Gastrocnemius medialis (tissue), 4 donors: Measurements from ENCODE around the gene METTL23. TPM values are rescaled to one million over a fixed set of nuclear protein-coding genes. Genes with fewer than 3 reads are reported as not detected.

ENCODE experiments used
- ATAC-seq, 2 donors: fragments of 150-250 bp; one replicate each; pipeline ENCODE4 v1.9.1; 2016
- DNase-seq, 2 donors: peaks; one replicate each; pipeline ENCODE4 v3.0.0-alpha.2; 2019
- H3K27ac ChIP-seq, 4 donors: fragments of 200-600 bp; sonication (generic); 1 replicate in 1 of 4; 2 replicates in 3 of 4; pipeline ENCODE4 v1.5.1; 2016 to 2018; ENCODE audit warnings: mild to moderate bottlenecking in 2 of 4, moderate library complexity in 1 of 4
- H3K27me3 ChIP-seq, 3 donors: fragments of 200-600 bp; sonication (generic) in 2 of 3; 1 replicate in 1 of 3; 2 replicates in 2 of 3; pipeline versions ENCODE4 v1.5.1 to v1.6.0; 2016 to 2019; ENCODE audit warnings: mild to moderate bottlenecking in 1 of 3, moderate library complexity in 1 of 3
- H3K36me3 ChIP-seq, 2 donors: fragments of 200-600 bp; sonication (generic) in 1 of 2; one replicate each; pipeline ENCODE4 v1.5.1; 2017 to 2018
- H3K4me1 ChIP-seq, 2 donors: fragments of 200-600 bp; sonication (generic) in 1 of 2; one replicate each; pipeline ENCODE4 v1.5.1; 2016 to 2017; ENCODE audit warnings: mild to moderate bottlenecking in 2 of 2
- H3K4me3 ChIP-seq, 4 donors: fragments of 200-600 bp; sonication (generic) in 3 of 4; 1 replicate in 1 of 4; 2 replicates in 3 of 4; pipeline ENCODE4 v1.5.1; 2016 to 2019; ENCODE audit warnings: mild to moderate bottlenecking in 2 of 4
- H3K9me3 ChIP-seq, 3 donors: fragments of 200-600 bp; sonication (generic) in 2 of 3; 1 replicate in 1 of 3; 2 replicates in 2 of 3; pipeline ENCODE4 v1.5.1; 2016 to 2019
- POLR2A ChIP-seq, 2 donors: fragments of 450-650 bp; IDR thresholded peaks; one replicate each; pipeline ENCODE4 v1.6.1; 2017; ENCODE audit warnings: antibody characterized with exemption in 2 of 2, mild to moderate bottlenecking in 2 of 2, moderate library complexity in 2 of 2
- in situ Hi-C, 4 donors: fragments of 200-750 bp; cut with MboI; loops; one replicate each; pipeline versions ENCODE4 v1.15.0 to v1.8.0; 2017; ENCODE audit warnings: low sequenced_read_pairs in 4 of 4
- intact Hi-C: fragments of 100-400 bp; cut with DNase I; formaldehyde crosslinking; loops from one replicate; pipeline ENCODE4 v1.15.1; 2023; ENCODE audit warnings: low total_unique reads
- microRNA counts, 2 donors: library from miRNA; unstranded; fragments of <30 nt; microRNA quantifications; one replicate each; lab custom pipeline; 2016
- microRNA-seq, 2 donors: library from miRNA; unstranded; fragments of <30 nt; microRNA quantifications; one replicate each; pipeline ENCODE4, GENCODE V29; 2016; ENCODE audit warnings: borderline replicate concordance in 2 of 2
- total RNA-seq, 4 donors: library from RNA; depleted of rRNA; stranded (reverse); fragments of >200 nt; gene quantifications; one replicate each; pipeline versions ENCODE4 v1.1.0 to v1.2.3, GENCODE V29; 2016
- TF ChIP-seq, protein P1 (sequence below), 5 experiments: fragments of 450-650 bp in 3 of 5; fragments of 200-600 bp in 2 of 5; sonication (generic) in 2 of 5; IDR thresholded peaks in 4 of 5; conservative IDR thresholded peaks in 1 of 5; 1 replicate in 4 of 5; 2 replicates in 1 of 5; pipeline ENCODE4 v1.5.1; 2016 to 2019; ENCODE audit warnings: antibody characterized with exemption in 5 of 5, mild to moderate bottlenecking in 3 of 5, moderate library complexity in 3 of 5

METTL23 gene
- total RNA-seq, 4 donors from 2014 or later: 23.9 to 35.5 (median 29.7) TPM

DNA sequence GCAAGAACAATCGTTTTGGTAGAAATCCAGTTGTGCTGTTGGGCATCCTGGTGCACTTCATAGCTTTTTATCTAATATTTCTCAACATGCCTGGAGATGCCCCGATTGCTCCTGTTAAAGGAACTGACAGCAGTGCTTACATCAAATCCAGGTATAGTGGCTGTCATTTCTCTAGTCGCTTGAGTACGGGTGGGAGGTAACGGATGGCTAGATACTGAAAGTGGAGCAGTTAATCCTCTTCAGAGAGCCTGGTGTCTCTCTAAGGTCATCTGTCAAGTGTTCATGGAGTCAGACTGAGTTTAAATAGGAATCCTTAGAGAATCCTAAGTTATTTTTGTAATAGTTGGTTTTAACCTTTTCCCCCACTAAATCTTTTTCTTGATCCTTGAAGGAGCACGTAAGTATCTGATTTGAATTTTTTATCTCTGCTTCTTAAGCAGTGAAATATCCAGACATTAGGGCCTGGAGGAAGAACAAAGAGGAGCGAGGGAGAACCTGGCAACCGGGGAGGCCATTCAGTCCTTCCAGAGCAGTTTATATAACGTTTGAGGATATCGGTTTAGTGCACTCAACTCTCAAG lies 48.5 kb downstream of the METTL23 start:
- TF ChIP-seq POLR2A (IDR thresholded peaks at IDR 0.05): no peak
- TF ChIP-seq, protein P1, sequence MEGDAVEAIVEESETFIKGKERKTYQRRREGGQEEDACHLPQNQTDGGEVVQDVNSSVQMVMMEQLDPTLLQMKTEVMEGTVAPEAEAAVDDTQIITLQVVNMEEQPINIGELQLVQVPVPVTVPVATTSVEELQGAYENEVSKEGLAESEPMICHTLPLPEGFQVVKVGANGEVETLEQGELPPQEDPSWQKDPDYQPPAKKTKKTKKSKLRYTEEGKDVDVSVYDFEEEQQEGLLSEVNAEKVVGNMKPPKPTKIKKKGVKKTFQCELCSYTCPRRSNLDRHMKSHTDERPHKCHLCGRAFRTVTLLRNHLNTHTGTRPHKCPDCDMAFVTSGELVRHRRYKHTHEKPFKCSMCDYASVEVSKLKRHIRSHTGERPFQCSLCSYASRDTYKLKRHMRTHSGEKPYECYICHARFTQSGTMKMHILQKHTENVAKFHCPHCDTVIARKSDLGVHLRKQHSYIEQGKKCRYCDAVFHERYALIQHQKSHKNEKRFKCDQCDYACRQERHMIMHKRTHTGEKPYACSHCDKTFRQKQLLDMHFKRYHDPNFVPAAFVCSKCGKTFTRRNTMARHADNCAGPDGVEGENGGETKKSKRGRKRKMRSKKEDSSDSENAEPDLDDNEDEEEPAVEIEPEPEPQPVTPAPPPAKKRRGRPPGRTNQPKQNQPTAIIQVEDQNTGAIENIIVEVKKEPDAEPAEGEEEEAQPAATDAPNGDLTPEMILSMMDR (IDR thresholded peaks at IDR 0.05 in 4 of 5, conservative IDR thresholded peaks at IDR 0.05 in 1 of 5): no peak
- no peak overlapping the region for H3K27ac ChIP-seq
- H3K27me3 ChIP-seq: no peaks in the 10 kb centered on the region
- in situ Hi-C loops: no loop called here
- DNase-seq (no peak), ATAC-seq (no peak)
- intact Hi-C loops: no loop called here
- H3K36me3 ChIP-seq: peaks cover 2 to 58% of the 10 kb centered on the region in 2 donors
- no peaks in the 10 kb centered on the region for H3K9me3 ChIP-seq
- H3K4me3 ChIP-seq: no peak overlapping the region
- H3K4me1 ChIP-seq: no peaks in the 10 kb centered on the region

DNA sequence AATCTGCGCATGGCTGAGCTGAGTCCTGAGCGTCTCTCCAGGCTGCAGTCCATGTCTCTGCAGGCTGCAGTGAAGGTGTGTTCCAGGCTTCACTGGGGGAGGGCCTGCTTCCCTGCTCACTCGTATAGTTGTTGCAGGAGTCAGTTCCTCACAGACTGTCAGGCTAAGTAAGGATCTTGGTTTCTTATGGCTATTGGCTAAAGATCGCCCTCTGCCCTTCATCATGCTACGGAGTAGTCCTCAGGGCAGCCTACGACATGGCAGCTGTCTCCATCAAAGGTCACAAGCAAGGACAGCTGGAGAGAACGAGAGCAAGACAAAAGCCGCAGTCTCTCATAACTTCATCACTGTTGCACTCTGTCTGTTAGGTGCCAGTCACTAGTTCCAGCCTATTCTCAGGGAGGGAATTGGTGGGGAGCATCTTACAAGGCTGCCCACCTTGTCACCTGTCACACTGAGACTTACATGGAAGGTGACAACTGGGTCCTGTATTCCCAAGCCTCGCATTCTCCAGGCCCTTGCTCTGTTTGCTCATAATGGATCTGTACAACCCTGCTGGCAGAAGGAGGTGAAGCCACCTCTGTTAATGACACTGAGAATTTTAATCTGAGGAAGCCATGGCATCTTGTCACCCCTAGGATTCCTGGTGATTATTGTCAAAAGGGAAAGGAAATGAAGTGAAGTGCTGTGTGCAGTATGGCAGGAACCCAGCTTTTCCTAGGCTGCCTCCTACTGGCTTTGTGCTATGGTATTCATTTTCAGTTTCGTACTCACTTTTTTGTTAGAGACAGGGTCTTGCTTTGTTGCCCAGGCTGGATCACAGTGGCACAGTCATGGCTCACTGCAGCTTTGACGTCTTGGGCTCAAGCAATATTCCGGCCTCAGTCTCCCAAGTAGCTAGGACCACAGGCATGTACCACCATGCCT lies 54.7 kb downstream of the METTL23 start:
- Histone ChIP-seq H3K9me3 (no peaks in the 10 kb centered on the region), H3K4me1 (peaks cover 0 to 6% of the 10 kb centered on the region in 2 donors), H3K27me3 (no peaks in the 10 kb centered on the region), H3K4me3 (no peak overlapping the region), H3K27ac (no peak overlapping the region), H3K36me3 (peaks cover 2 to 43% of the 10 kb centered on the region in 2 donors)
- intact Hi-C loops: no loop called here
- in situ Hi-C loops: no loop called here
- no peak for DNase-seq
- no peak for ATAC-seq
- TF ChIP-seq POLR2A (IDR thresholded peaks at IDR 0.05): no peak
- TF ChIP-seq, protein P1 (IDR thresholded peaks at IDR 0.05 in 4 of 5, conservative IDR thresholded peaks at IDR 0.05 in 1 of 5): no peak

DNA sequence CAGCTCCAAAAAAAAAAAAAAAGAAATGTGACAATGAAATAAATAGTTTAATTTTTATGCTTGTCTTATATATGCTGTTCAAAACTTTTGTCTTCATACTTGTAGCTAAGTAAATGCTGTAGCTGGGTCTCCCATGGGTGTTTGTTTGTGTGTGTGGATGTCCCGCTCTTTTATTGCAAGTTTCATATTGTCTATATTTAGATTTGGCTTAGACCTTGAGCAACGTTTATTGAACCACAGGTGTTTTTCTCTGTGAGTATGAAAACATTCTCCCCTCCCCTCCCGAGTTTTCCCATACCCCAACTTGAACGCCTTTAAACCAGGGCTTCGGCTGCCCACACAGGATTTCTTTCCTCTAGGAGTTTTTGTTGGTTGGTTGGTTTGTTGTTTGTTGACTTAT lies 56.5 kb downstream of the METTL23 start:
- Histone ChIP-seq H3K36me3 (peaks cover 2 to 25% of the 10 kb centered on the region in 2 donors), H3K4me3 (no peak overlapping the region), H3K4me1 (peaks cover 0 to 6% of the 10 kb centered on the region in 2 donors), H3K9me3 (no peaks in the 10 kb centered on the region), H3K27me3 (no peaks in the 10 kb centered on the region), H3K27ac (no peak overlapping the region)
- DNase-seq: no peak
- TF ChIP-seq, protein P1 (IDR thresholded peaks at IDR 0.05 in 4 of 5, conservative IDR thresholded peaks at IDR 0.05 in 1 of 5): no peak
- no peak for TF ChIP-seq POLR2A (IDR thresholded peaks at IDR 0.05)
- in situ Hi-C loops: no loop called here
- no peak for ATAC-seq
- intact Hi-C loops: no loop called here

MicroRNAs encoded within 50 kb of the gene (microRNA counts, 767-probe panel; counts per million panel counts)
- 356 to 448 counts per million in 2 donors for microRNA hsa-miR-636 (lab: Ali Mortazavi, UCI)

Small RNA genes within 50 kb of the gene (microRNA-seq; reads per million reads assigned to microRNA genes)
- 0.85 to 1.2 reads per million in 2 donors for gene MIR636

Other genes with a start within 250 kb of the METTL23 start
- 10 to 100 TPM; 11.4 to 29.8 (median 23.3) TPM for gene RHBDF2, start 225.4 kb upstream of the METTL23 start, total RNA-seq
- gene CYGB, start 189.1 kb upstream of the METTL23 start, total RNA-seq: 10 to 100 TPM in 2 of 4 donors, 1 to 10 TPM in 2; 8.1 to 19.7 (median 10.6) TPM
- gene PRCD, start 186.8 kb upstream of the METTL23 start, total RNA-seq: 1 to 10 TPM in 2 of 4 donors, under 1 TPM in 1, not detected in 1; 0.33 to 3.7 (median 1.1) TPM
- 10 to 100 TPM; 13.6 to 31.1 (median 27.4) TPM for gene ST6GALNAC2, start 141.0 kb upstream of the METTL23 start, total RNA-seq
- 1 to 10 TPM; 1.5 to 4.3 (median 2.0) TPM for gene ST6GALNAC1, start 83.1 kb upstream of the METTL23 start, total RNA-seq
- gene MXRA7, start 15.9 kb upstream of the METTL23 start, total RNA-seq: 10 to 100 TPM; 24.3 to 43.0 (median 30.6) TPM
- gene JMJD6, start 233 bp upstream of the METTL23 start, total RNA-seq: 10 to 100 TPM; 29.7 to 42.9 (median 41.7) TPM
- 100 to 1,000 TPM in 2 of 4 donors, 10 to 100 TPM in 2; 75.0 to 148 (median 90.4) TPM for gene SRSF2, start 10.5 kb downstream of the METTL23 start, total RNA-seq
- gene MFSD11, start 11.3 kb downstream of the METTL23 start, total RNA-seq: 10 to 100 TPM; 14.0 to 24.2 (median 19.5) TPM
- not detected for gene MGAT5B, start 141.6 kb downstream of the METTL23 start, total RNA-seq